Measurements from ENCODE around the gene TRPM6. TPM values are rescaled to one million over a fixed set of nuclear protein-coding genes. Genes with fewer than 3 reads are reported as not detected.
A peak's percentile ranks its signal among the peaks of the same experiment; 100 is the strongest.

Gene TRPM6
- total RNA-seq, 3 donors from 2014 or later (not counting 1 experiment from before 2014, with no cell fraction given): 0.36 to 12.8 TPM; not detected in 1

GRCh38 chr9:74770508-74771261, 117.0 kb downstream of the TRPM6 start:
- H3K4me1 ChIP-seq (ENCODE audit: control insufficient read depth, insufficient read depth, low read length): no peaks in the 10 kb centered on the region
- no peaks in the 10 kb centered on the region for H3K36me3 ChIP-seq (ENCODE audit: control insufficient read depth, insufficient read depth, low read length)
- intact Hi-C loops (cut with micrococcal nuclease): loop anchor here (5.0 kb wide), 1 partner anchor 1097 kb away; no protein-coding TSS in a partner anchor
- H3K4me3 ChIP-seq (ENCODE audit: low read length): no peak overlapping the region
- 78% methylated on average over 22 of the region's 22 CpGs for WGBS (ENCODE audit: insufficient coverage)
- no peaks in the 10 kb centered on the region for H3K36me3 Mint-ChIP-seq
- no peak overlapping the region for H3K27ac ChIP-seq (ENCODE audit: low read length)
- H3K9me3 ChIP-seq (ENCODE audit: control insufficient read depth, insufficient read depth, low read length): no peaks in the 10 kb centered on the region
- H3K27me3 ChIP-seq (ENCODE audit: control insufficient read depth, insufficient read depth, low read length): peaks cover 3% of the 10 kb centered on the region
- no peak overlapping the region for H3K27ac Mint-ChIP-seq
- peaks cover 23 to 30% of the 10 kb centered on the region in 2 donors for H3K27me3 Mint-ChIP-seq (ENCODE audit: low read depth in 2 of 2)
- TF ChIP-seq CTCF (IDR thresholded peaks at IDR 0.05): peak; percentile 45
- H3K9me3 Mint-ChIP-seq: no peaks in the 10 kb centered on the region
- no peak overlapping the region for H3K4me3 Mint-ChIP-seq
- no peaks in the 10 kb centered on the region for H3K4me1 Mint-ChIP-seq
- peak in 2 of 3 donors; percentile 55 to 64 for ATAC-seq
- DNase-seq: peak; percentile 26 to 56

- 35% methylated on average over 3 of the region's 3 CpGs for WGBS (ENCODE audit: insufficient coverage)
- peaks cover 13 to 48% of the 10 kb centered on the region in 2 donors for H3K27me3 Mint-ChIP-seq (ENCODE audit: low read depth in 2 of 2)
- no peaks in the 10 kb centered on the region for H3K4me1 Mint-ChIP-seq
- H3K36me3 ChIP-seq (ENCODE audit: control insufficient read depth, insufficient read depth, low read length): no peaks in the 10 kb centered on the region
- no peaks in the 10 kb centered on the region for H3K9me3 ChIP-seq (ENCODE audit: control insufficient read depth, insufficient read depth, low read length)
- H3K27me3 ChIP-seq (ENCODE audit: control insufficient read depth, insufficient read depth, low read length): no peaks in the 10 kb centered on the region
- H3K4me1 ChIP-seq (ENCODE audit: control insufficient read depth, insufficient read depth, low read length): no peaks in the 10 kb centered on the region
- H3K4me3 ChIP-seq (ENCODE audit: low read length): no peak overlapping the region
- no peak overlapping the region for H3K27ac ChIP-seq (ENCODE audit: low read length)
- no peak overlapping the region for H3K27ac Mint-ChIP-seq
- no peaks in the 10 kb centered on the region for H3K9me3 Mint-ChIP-seq
- no peak for TF ChIP-seq CTCF (IDR thresholded peaks at IDR 0.05)
- H3K4me3 Mint-ChIP-seq: no peak overlapping the region
- ATAC-seq: no peak
- DNase-seq: no peak
- intact Hi-C loops (cut with micrococcal nuclease): no loop called here
- no peaks in the 10 kb centered on the region for H3K36me3 Mint-ChIP-seq
Observed at GRCh38 chr9:74765481-74765971, 122.2 kb downstream of the TRPM6 start.

- ATAC-seq: no peak
- Histone ChIP-seq H3K27ac (ENCODE audit: low read length) (no peak overlapping the region), H3K4me3 (ENCODE audit: low read length) (no peak overlapping the region), H3K27me3 (ENCODE audit: control insufficient read depth, insufficient read depth, low read length) (no peaks in the 10 kb centered on the region), H3K4me1 (ENCODE audit: control insufficient read depth, insufficient read depth, low read length) (no peaks in the 10 kb centered on the region), H3K9me3 (ENCODE audit: control insufficient read depth, insufficient read depth, low read length) (no peaks in the 10 kb centered on the region), H3K36me3 (ENCODE audit: control insufficient read depth, insufficient read depth, low read length) (no peaks in the 10 kb centered on the region)
- Mint-ChIP-seq H3K4me3 (no peak overlapping the region), H3K9me3 (no peaks in the 10 kb centered on the region), H3K4me1 (no peaks in the 10 kb centered on the region), H3K27ac (no peak overlapping the region), H3K27me3 (ENCODE audit: low read depth in 2 of 2) (peaks cover 2 to 40% of the 10 kb centered on the region in 2 donors), H3K36me3 (no peaks in the 10 kb centered on the region)
- TF ChIP-seq CTCF (IDR thresholded peaks at IDR 0.05): no peak
- WGBS (ENCODE audit: insufficient coverage): 72% methylated on average over 1 of the region's 1 CpG
- no peak for DNase-seq
- intact Hi-C loops (cut with micrococcal nuclease): no loop called here
Observed at GRCh38 chr9:74762950-74763349, 124.8 kb downstream of the TRPM6 start.

All from natural killer cell (primary cell).